GM19193 (cell line): Measurements from ENCODE around the gene PTDSS2.

ENCODE experiments used
- POLR2A ChIP-seq: IDR thresholded peaks from 4 replicates; pipeline ENCODE4 v1.6.1; 2011; ENCODE audit not compliant: insufficient read depth, insufficient read length; ENCODE audit errors: extremely low read depth

PTDSS2 gene

GRCh38 chr11:539971-540481 lies 89.9 kb downstream of the PTDSS2 start:
- TF ChIP-seq POLR2A = no peak
